Keratinocyte (primary cell): ENCODE results near the gene SCAP. TPM values are rescaled to one million over a fixed set of nuclear protein-coding genes. Genes with fewer than 3 reads are reported as not detected.

ENCODE experiments used
- DNase-seq: peaks from one replicate; pipeline ENCODE4 v3.0.0-alpha.2; 2011; ENCODE audit warnings: low read depth, missing footprints, low spot score
- FAIRE-seq: peaks from 2 replicates; lab custom pipeline; 2011; peaks lifted over from hg19 to GRCh38; lab: Jason Lieb, UNC
- H2AFZ ChIP-seq: 2 replicates; pipeline ENCODE4 v1.6.0; 2012; ENCODE audit warnings: low read length, control low read depth, inconsistent platforms; ENCODE audit not compliant: control insufficient read depth
- H3K27ac ChIP-seq: 2 replicates; pipeline ENCODE4 v1.5.1; 2011; ENCODE audit warnings: low read length; ENCODE audit not compliant: control insufficient read depth, insufficient read depth
- H3K27me3 ChIP-seq: 3 replicates; pipeline ENCODE4 v1.6.0; 2011; ENCODE audit warnings: low read length; ENCODE audit not compliant: control insufficient read depth, insufficient read depth; ENCODE audit errors: extremely low read depth
- H3K36me3 ChIP-seq, 2 experiments: 2 replicates in 1 of 2; 3 replicates in 1 of 2; pipeline ENCODE4 v1.5.1; 2011; ENCODE audit warnings: low read length in 2 of 2, mild to moderate bottlenecking in 1 of 2; ENCODE audit not compliant: control insufficient read depth in 2 of 2, insufficient read depth in 2 of 2; ENCODE audit errors: extremely low read depth in 1 of 2
- H3K4me1 ChIP-seq: 3 replicates; pipeline ENCODE4 v1.5.1; 2011; ENCODE audit warnings: low read length; ENCODE audit not compliant: control insufficient read depth, insufficient read depth; ENCODE audit errors: extremely low read depth
- H3K4me2 ChIP-seq: 3 replicates; pipeline ENCODE4 v1.6.0; 2011; ENCODE audit warnings: low read depth, low read length; ENCODE audit not compliant: control insufficient read depth, insufficient read depth; ENCODE audit errors: extremely low read depth
- H3K4me3 ChIP-seq, 3 experiments: fragments of 200-600 bp in 1 of 3; sonication (generic) in 1 of 3; 2 replicates in 2 of 3; 3 replicates in 1 of 3; pipeline ENCODE4 v1.5.1; 2011 to 2016; ENCODE audit warnings: low read length in 3 of 3, mild to moderate bottlenecking in 3 of 3, control low read depth in 2 of 3, inconsistent platforms in 1 of 3, low read depth in 1 of 3, mixed read lengths in 1 of 3, mixed run types in 1 of 3, moderate library complexity in 1 of 3; ENCODE audit not compliant: control insufficient read depth in 2 of 3, insufficient read depth in 2 of 3; ENCODE audit errors: extremely low read depth in 1 of 3
- H3K79me2 ChIP-seq: 2 replicates; pipeline ENCODE4 v1.6.0; 2012; ENCODE audit warnings: low read length; ENCODE audit not compliant: control insufficient read depth, insufficient read depth
- H3K9ac ChIP-seq: 3 replicates; pipeline ENCODE4 v1.6.0; 2011; ENCODE audit warnings: low read length; ENCODE audit not compliant: control insufficient read depth, insufficient read depth; ENCODE audit errors: extremely low read depth
- H3K9me1 ChIP-seq: 3 replicates; pipeline ENCODE4 v1.6.0; 2011; ENCODE audit warnings: low read length; ENCODE audit not compliant: control insufficient read depth, insufficient read depth; ENCODE audit errors: extremely low read depth
- H3K9me3 ChIP-seq: 2 replicates; pipeline ENCODE4 v1.5.1; 2012; ENCODE audit warnings: low read depth, low read length; ENCODE audit not compliant: control insufficient read depth
- H4K20me1 ChIP-seq: 3 replicates; pipeline ENCODE4 v1.6.0; 2011; ENCODE audit warnings: low read length; ENCODE audit not compliant: control insufficient read depth, insufficient read depth; ENCODE audit errors: extremely low read depth
- CTCF ChIP-seq, 3 experiments: IDR thresholded peaks in 1 of 3; conservative IDR thresholded peaks in 1 of 3; optimal IDR thresholded peaks in 1 of 3; 2 replicates in 2 of 3; 3 replicates in 1 of 3; pipeline versions ENCODE3 to v1.5.1; 2011; ENCODE audit warnings: low read length in 3 of 3, mild to moderate bottlenecking in 3 of 3, moderate library complexity in 2 of 3, control low read depth in 1 of 3, inconsistent platforms in 1 of 3; ENCODE audit not compliant: insufficient read depth in 2 of 3; ENCODE audit errors: extremely low read depth in 1 of 3
- EZH2 ChIP-seq: IDR thresholded peaks from one replicate; pipeline ENCODE4 v1.6.1; 2012; ENCODE audit warnings: inconsistent platforms, mild to moderate bottlenecking, low read length, moderate library complexity
- dilution Hi-C: fragments of 300-500 bp; cut with MboI; formaldehyde crosslinking; loops from one replicate; pipeline ENCODE4 v1.7.0; 2020; ENCODE audit warnings: low sequenced_read_pairs; ENCODE audit not compliant: extremely low pct_ligation_motif_present
- polyA plus RNA-seq, 5 experiments: library from polyadenylated mRNA; depleted of rRNA in 3 of 5; stranded (reverse) in 3 of 5; stranded (forward) in 1 of 5; unstranded in 1 of 5; fragments of >200 nt; gene quantifications; 1 replicate in 1 of 5; 2 replicates in 3 of 5; 3 replicates in 1 of 5; pipeline versions ENCODE4 v1.2.1 to v1.2.3, GENCODE V29; 2011 to 2012; ENCODE audit warnings: missing spikeins in 2 of 5, low read depth in 1 of 5, low replicate concordance in 1 of 5

The SCAP gene
- polyA plus RNA-seq, 1 donor (not counting 4 experiments of a cell fraction or from before 2014, with no cell fraction given): 17.7 TPM

GRCh38 chr3:47407237-47407636, 68.5 kb downstream of the SCAP start:
- Histone ChIP-seq H3K4me1 (peaks cover 14% of the 10 kb centered on the region), H3K9me1 (no peaks in the 10 kb centered on the region), H3K27ac (no peak overlapping the region), H4K20me1 (peaks cover 3% of the 10 kb centered on the region), H2AFZ (no peak overlapping the region), H3K4me2 (no peak overlapping the region), H3K9me3 (no peaks in the 10 kb centered on the region), H3K27me3 (no peaks in the 10 kb centered on the region), H3K9ac (no peak overlapping the region), H3K4me3 (no peak overlapping the region), H3K36me3 (peaks cover 24 to 44% of the 10 kb centered on the region in 2 experiments), H3K79me2 (peaks cover 1% of the 10 kb centered on the region)
- TF ChIP-seq EZH2: no peak
- no peak for TF ChIP-seq CTCF (optimal IDR thresholded peaks at IDR 0.05 in 1 of 3, IDR thresholded peaks at IDR 0.05 in 1 of 3, conservative IDR thresholded peaks at IDR 0.05 in 1 of 3; ENCODE audit: extremely low read depth in 1 of 3, insufficient read depth in 2 of 3, low read length in 3 of 3)
- FAIRE-seq (no peak), DNase-seq (no peak)
- dilution Hi-C loops: no loop called here

- H3K27ac ChIP-seq: peak overlapping the region; percentile 26
- FAIRE-seq (no peak), DNase-seq (no peak)
- TF ChIP-seq EZH2 (no peak), CTCF (optimal IDR thresholded peaks at IDR 0.05 in 1 of 3, IDR thresholded peaks at IDR 0.05 in 1 of 3, conservative IDR thresholded peaks at IDR 0.05 in 1 of 3; ENCODE audit: extremely low read depth in 1 of 3, insufficient read depth in 2 of 3, low read length in 3 of 3) (peak in 2 of 3 experiments; percentile 15 to 40)
- peaks cover under 1% of the 10 kb centered on the region for H3K9me1 ChIP-seq
- H3K27me3 ChIP-seq: no peaks in the 10 kb centered on the region
- H3K9ac ChIP-seq: peak overlapping the region; percentile 33
- peaks cover 14% of the 10 kb centered on the region for H3K4me1 ChIP-seq
- H3K4me3 ChIP-seq: no peak overlapping the region
- no peak overlapping the region for H2AFZ ChIP-seq
- H3K4me2 ChIP-seq: peak overlapping the region; percentile 27
- dilution Hi-C loops: no loop called here
- peaks cover 4% of the 10 kb centered on the region for H4K20me1 ChIP-seq
- H3K79me2 ChIP-seq: peaks cover 3% of the 10 kb centered on the region
- H3K9me3 ChIP-seq: no peaks in the 10 kb centered on the region
- peaks cover 20 to 40% of the 10 kb centered on the region in 2 experiments for H3K36me3 ChIP-seq
Observed at GRCh38 chr3:47406762-47407149, 69.0 kb downstream of the SCAP start.
